Progenitor cell of endocrine pancreas (in vitro differentiated cells): ENCODE data around the gene STX10. TPM values are rescaled to one million over a fixed set of nuclear protein-coding genes. Genes with fewer than 3 reads are reported as not detected.

Experiments used
- DNase-seq: peaks from one replicate; pipeline ENCODE4 v3.0.0; 2021; ENCODE audit warnings: low spot score; ENCODE audit not compliant: unreplicated experiment
- H3K27ac Mint-ChIP-seq: 2 replicates; pipeline ENCODE4 v1.8.0; 2021; ENCODE audit warnings: mild to moderate bottlenecking, moderate library complexity, mixed read lengths
- H3K27me3 Mint-ChIP-seq: 2 replicates; pipeline ENCODE4 v1.8.0; 2021; ENCODE audit warnings: mixed read lengths
- H3K36me3 Mint-ChIP-seq: 2 replicates; pipeline ENCODE4 v1.8.0; 2022; ENCODE audit warnings: mixed read lengths; ENCODE audit not compliant: insufficient read depth
- H3K4me1 Mint-ChIP-seq: 2 replicates; pipeline ENCODE4 v1.8.0; 2021; ENCODE audit warnings: low read depth, mixed read lengths
- H3K4me3 Mint-ChIP-seq: 2 replicates; pipeline ENCODE4 v1.8.0; 2021; ENCODE audit warnings: low read depth, mild to moderate bottlenecking, moderate library complexity, mixed read lengths
- H3K9me3 Mint-ChIP-seq: 2 replicates; pipeline ENCODE4 v1.8.0; 2021; ENCODE audit warnings: low read depth, mixed read lengths
- CTCF ChIP-seq: fragments of 200-600 bp; sonication (generic); IDR thresholded peaks from one replicate; pipeline ENCODE4 v1.5.0; 2021; ENCODE audit warnings: antibody characterized with exemption, mild to moderate bottlenecking; ENCODE audit not compliant: unreplicated experiment
- total RNA-seq: library from RNA; stranded (reverse); gene quantifications from 2 replicates; pipeline ENCODE4 v1.2.1, GENCODE V29; 2021

STX10 gene
- total RNA-seq, 1 donor from 2014 or later: 49.2 TPM

GRCh38 chr19:13133241-13133870 is 16.8 kb downstream of the STX10 start:
- H3K9me3 Mint-ChIP-seq: no peaks in the 10 kb centered on the region
- TF ChIP-seq CTCF: no peak
- no peak for DNase-seq
- no peaks in the 10 kb centered on the region for H3K27me3 Mint-ChIP-seq
- peak overlapping the region; percentile 4 for H3K27ac Mint-ChIP-seq
- no peaks in the 10 kb centered on the region for H3K36me3 Mint-ChIP-seq
- H3K4me3 Mint-ChIP-seq: no peak overlapping the region
- H3K4me1 Mint-ChIP-seq: peaks cover 7% of the 10 kb centered on the region

- Mint-ChIP-seq H3K27ac (peak overlapping the region; percentile 9), H3K4me3 (no peak overlapping the region), H3K27me3 (no peaks in the 10 kb centered on the region)
These were observed 17.5 kb downstream of the STX10 start for GRCh38 chr19:13132471-13133180.

GRCh38 chr19:13130886-13131490 is 19.2 kb downstream of the STX10 start:
- no peaks in the 10 kb centered on the region for H3K27me3 Mint-ChIP-seq
- no peaks in the 10 kb centered on the region for H3K9me3 Mint-ChIP-seq
- no peak for TF ChIP-seq CTCF
- H3K27ac Mint-ChIP-seq: no peak overlapping the region
- no peak for DNase-seq
- H3K4me3 Mint-ChIP-seq: no peak overlapping the region
- H3K4me1 Mint-ChIP-seq: peaks cover 15% of the 10 kb centered on the region
- H3K36me3 Mint-ChIP-seq: no peaks in the 10 kb centered on the region

More at GRCh38 chr19:13132471-13133180, 17.5 kb downstream of the STX10 start:
- DNase-seq: no peak
- TF ChIP-seq CTCF: no peak
- H3K4me1 Mint-ChIP-seq: peaks cover 14% of the 10 kb centered on the region
- H3K36me3 Mint-ChIP-seq: no peaks in the 10 kb centered on the region
- H3K9me3 Mint-ChIP-seq: no peaks in the 10 kb centered on the region

GRCh38 chr19:13129384-13129783 is 20.8 kb downstream of the STX10 start:
- H3K9me3 Mint-ChIP-seq: no peaks in the 10 kb centered on the region
- peaks cover 15% of the 10 kb centered on the region for H3K4me1 Mint-ChIP-seq
- no peaks in the 10 kb centered on the region for H3K36me3 Mint-ChIP-seq
- no peak for TF ChIP-seq CTCF
- no peak overlapping the region for H3K27ac Mint-ChIP-seq
- no peak for DNase-seq
- no peaks in the 10 kb centered on the region for H3K27me3 Mint-ChIP-seq
- no peak overlapping the region for H3K4me3 Mint-ChIP-seq

DNA sequence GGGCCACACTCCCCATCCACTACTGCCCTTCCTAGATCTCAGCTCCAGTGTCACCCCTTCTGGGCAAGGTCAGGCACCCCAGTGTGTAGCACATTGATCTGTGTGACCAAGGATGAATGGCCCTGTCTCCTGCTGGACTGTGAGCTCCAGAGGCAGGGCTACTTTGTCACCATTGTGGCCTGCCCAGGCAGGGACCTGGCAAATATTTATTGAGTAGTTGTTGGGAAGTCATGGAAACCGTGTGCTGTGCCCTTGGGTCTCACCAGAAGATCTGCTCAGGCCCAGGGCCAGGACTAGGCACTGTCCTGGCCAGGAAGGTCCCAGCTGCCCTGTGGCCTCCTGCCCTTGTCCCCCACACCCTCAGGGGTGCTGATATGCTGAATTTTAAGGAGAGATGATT is 21.6 kb downstream of the STX10 start:
- Mint-ChIP-seq H3K27ac (peak overlapping the region; percentile 87), H3K27me3 (no peaks in the 10 kb centered on the region), H3K36me3 (no peaks in the 10 kb centered on the region), H3K9me3 (no peaks in the 10 kb centered on the region), H3K4me3 (no peak overlapping the region), H3K4me1 (peaks cover 15% of the 10 kb centered on the region)
- TF ChIP-seq CTCF: no peak
- no peak for DNase-seq
